H1 (cell line): Measurements from ENCODE around the gene POLR2I. TPM values are rescaled to one million over a fixed set of nuclear protein-coding genes. Genes with fewer than 3 reads are reported as not detected.

Source experiments
- CTCF ChIA-PET: fragments of 300-600 bp; sonication (Branson Sonifier 250); formaldehyde crosslinking; loops from one replicate; lab custom pipeline; 2021; ENCODE audit not compliant: partially characterized antibody; lab: Charles Lee
- POLR2A ChIA-PET: fragments of 300-600 bp; sonication (Branson Sonifier 250); formaldehyde crosslinking; loops from one replicate; lab custom pipeline; 2021; ENCODE audit warnings: inconsistent platforms; ENCODE audit not compliant: partially characterized antibody; lab: Charles Lee
- DNase-seq, 2 experiments: peaks; one replicate each; pipeline versions ENCODE4 v3.0.0 to v3.0.0-alpha.2; 2010 to 2022; ENCODE audit warnings: low spot score in 2 of 2, low read depth in 1 of 2, mixed read lengths in 1 of 2
- FAIRE-seq: peaks from 2 replicates; lab custom pipeline; 2011; peaks lifted over from hg19 to GRCh38; lab: Jason Lieb, UNC
- H2AFZ ChIP-seq: 2 replicates; pipeline ENCODE4 v1.8.1; 2012; ENCODE audit warnings: low read length, inconsistent platforms
- H2AK5ac ChIP-seq: 2 replicates; pipeline ENCODE4 v1.6.1; 2013; ENCODE audit warnings: low read depth, low read length
- H2BK120ac ChIP-seq: replicated peaks from 2 replicates; pipeline ENCODE3; 2013; ENCODE audit warnings: low read depth, low read length, inconsistent platforms
- H2BK12ac ChIP-seq: 2 replicates; pipeline ENCODE4 v1.6.1; 2013; ENCODE audit warnings: low read depth, low read length
- H2BK15ac ChIP-seq: 2 replicates; pipeline ENCODE4 v1.6.1; 2013; ENCODE audit warnings: low read length
- H2BK20ac ChIP-seq: 2 replicates; pipeline ENCODE4 v1.6.1; 2013; ENCODE audit warnings: low read length
- H2BK5ac ChIP-seq: 2 replicates; pipeline ENCODE4 v1.6.1; 2013; ENCODE audit warnings: low read depth, low read length
- H3K14ac ChIP-seq: 2 replicates; pipeline ENCODE4 v1.6.1; 2013; ENCODE audit warnings: inconsistent platforms; ENCODE audit not compliant: insufficient read length
- H3K18ac ChIP-seq: 2 replicates; pipeline ENCODE4 v1.6.1; 2013; ENCODE audit warnings: low read length; ENCODE audit errors: extremely low read depth
- H3K23ac ChIP-seq: 2 replicates; pipeline ENCODE4 v1.6.1; 2013; ENCODE audit warnings: inconsistent platforms; ENCODE audit not compliant: insufficient read length
- H3K23me2 ChIP-seq: 2 replicates; pipeline ENCODE4 v1.6.1; 2013; ENCODE audit warnings: low read depth, low read length
- H3K27ac ChIP-seq: 2 replicates; pipeline ENCODE4 v1.6.1; 2011; ENCODE audit warnings: low read depth, low read length, inconsistent platforms
- H3K27me3 ChIP-seq, 4 experiments: replicated peaks in 1 of 4; 1 replicate in 1 of 4; 2 replicates in 3 of 4; pipeline versions ENCODE4 v1.6.1 to v1.8.1; 2011 to 2013; ENCODE audit warnings: low read length in 3 of 4, mild to moderate bottlenecking in 3 of 4, inconsistent platforms in 2 of 4, mixed read lengths in 2 of 4, moderate library complexity in 1 of 4; ENCODE audit not compliant: control insufficient read depth in 3 of 4, insufficient read depth in 3 of 4; ENCODE audit errors: extremely low read depth in 1 of 4
- H3K36me3 ChIP-seq, 4 experiments: 2 replicates each; pipeline versions ENCODE4 v1.6.1 to v1.8.1; 2011 to 2013; ENCODE audit warnings: mild to moderate bottlenecking in 4 of 4, low read length in 3 of 4, moderate library complexity in 2 of 4, control low read depth in 1 of 4, inconsistent platforms in 1 of 4; ENCODE audit not compliant: insufficient read depth in 4 of 4, control insufficient read depth in 2 of 4
- H3K4ac ChIP-seq: replicated peaks from 2 replicates; pipeline ENCODE3; 2013; ENCODE audit warnings: low read length, low read depth, mixed read lengths, inconsistent platforms; ENCODE audit not compliant: insufficient read length
- H3K4me1 ChIP-seq, 4 experiments: replicated peaks in 1 of 4; 1 replicate in 1 of 4; 2 replicates in 3 of 4; pipeline versions ENCODE4 v1.6.1 to v1.8.1; 2011 to 2013; ENCODE audit warnings: low read length in 3 of 4, inconsistent platforms in 2 of 4, mixed read lengths in 1 of 4; ENCODE audit not compliant: insufficient read depth in 4 of 4, control insufficient read depth in 3 of 4
- H3K4me2 ChIP-seq, 2 experiments: 2 replicates each; pipeline versions ENCODE4 v1.6.1 to v1.8.1; 2011 to 2013; ENCODE audit warnings: low read depth in 2 of 2, low read length in 2 of 2, control low read depth in 1 of 2, inconsistent platforms in 1 of 2, mild to moderate bottlenecking in 1 of 2; ENCODE audit not compliant: insufficient read depth in 1 of 2
- H3K4me3 ChIP-seq, 4 experiments: fragments of 200-600, 300-600 bp in 1 of 4; sonication (generic), shearing (Covaris generic), sonication (Bioruptor Twin) in 1 of 4; 2 replicates each; pipeline versions ENCODE4 v1.5.1 to v1.8.1; 2011 to 2016; ENCODE audit warnings: low read length in 4 of 4, low read depth in 3 of 4, control low read depth in 2 of 4, inconsistent platforms in 2 of 4, mild to moderate bottlenecking in 2 of 4, mixed read lengths in 1 of 4, moderate library complexity in 1 of 4; ENCODE audit not compliant: insufficient read depth in 2 of 4; ENCODE audit errors: extremely low read depth in 1 of 4
- H3K56ac ChIP-seq: replicated peaks from 2 replicates; pipeline ENCODE3; 2013; ENCODE audit warnings: low read depth, mild to moderate bottlenecking, mixed read lengths, low read length, inconsistent platforms; ENCODE audit not compliant: insufficient read length
- H3K79me1 ChIP-seq: 2 replicates; pipeline ENCODE4 v1.6.1; 2013; ENCODE audit warnings: low read depth, low read length, control low read depth
- H3K79me2 ChIP-seq, 2 experiments: 2 replicates each; pipeline versions ENCODE4 v1.6.1 to v1.8.1; 2012 to 2013; ENCODE audit warnings: low read length in 2 of 2, mild to moderate bottlenecking in 2 of 2, inconsistent platforms in 1 of 2; ENCODE audit not compliant: insufficient read depth in 2 of 2, control insufficient read depth in 1 of 2
- H3K9ac ChIP-seq, 4 experiments: replicated peaks in 1 of 4; 1 replicate in 1 of 4; 2 replicates in 3 of 4; pipeline versions ENCODE4 v1.6.1 to v1.8.1; 2011 to 2013; ENCODE audit warnings: low read depth in 3 of 4, low read length in 3 of 4, control low read depth in 2 of 4, mild to moderate bottlenecking in 2 of 4, moderate library complexity in 2 of 4, inconsistent platforms in 1 of 4; ENCODE audit errors: extremely low read depth in 1 of 4
- H3K9me3 ChIP-seq, 2 experiments: 2 replicates each; pipeline versions ENCODE4 v1.6.1 to v1.8.1; 2012 to 2013; ENCODE audit warnings: mild to moderate bottlenecking in 2 of 2, moderate library complexity in 2 of 2, control low read depth in 1 of 2, inconsistent platforms in 1 of 2, low read depth in 1 of 2, low read length in 1 of 2, mixed read lengths in 1 of 2; ENCODE audit not compliant: insufficient read depth in 2 of 2
- H4K20me1 ChIP-seq, 2 experiments: replicated peaks in 1 of 2; 2 replicates each; pipeline versions ENCODE3 to v1.8.1; 2011 to 2013; ENCODE audit warnings: inconsistent platforms in 2 of 2, low read length in 2 of 2, mild to moderate bottlenecking in 1 of 2; ENCODE audit not compliant: insufficient read depth in 2 of 2, control insufficient read depth in 1 of 2
- H4K5ac ChIP-seq: 2 replicates; pipeline ENCODE4 v1.6.1; 2013; ENCODE audit warnings: low read length, low read depth, mixed read lengths, inconsistent platforms; ENCODE audit not compliant: insufficient read length
- H4K8ac ChIP-seq: 2 replicates; pipeline ENCODE4 v1.8.0; 2013; ENCODE audit warnings: mild to moderate bottlenecking, moderate library complexity, low read length, inconsistent platforms; ENCODE audit not compliant: insufficient read depth; ENCODE audit errors: extremely low read depth
- H4K91ac ChIP-seq: replicated peaks from 2 replicates; pipeline ENCODE3; 2013; ENCODE audit warnings: low read length, mixed read lengths, inconsistent platforms; ENCODE audit not compliant: insufficient read length
- CBX8 ChIP-seq: fragments of 300-800, 300-1000 bp; sonication (generic); IDR thresholded peaks from 2 replicates; pipeline ENCODE4 v1.7.1; 2016; ENCODE audit warnings: low read depth, low read length, borderline replicate concordance
- CEBPB ChIP-seq: IDR thresholded peaks from 2 replicates; pipeline ENCODE4 v1.6.1; 2012; ENCODE audit warnings: low read depth, low read length
- EGR1 ChIP-seq: IDR thresholded peaks from 2 replicates; pipeline ENCODE4 v1.6.1; 2011; ENCODE audit warnings: low read depth, low read length, borderline replicate concordance
- RBBP5 ChIP-seq: IDR thresholded peaks from 2 replicates; pipeline ENCODE4 v1.7.1; 2012; ENCODE audit warnings: low read depth, mild to moderate bottlenecking, inconsistent platforms, low read length, moderate library complexity, borderline replicate concordance
- SIN3A ChIP-seq, 2 experiments: IDR thresholded peaks in 1 of 2; conservative IDR thresholded peaks in 1 of 2; 2 replicates each; pipeline ENCODE4 v1.6.1; 2011 to 2012; ENCODE audit warnings: low read length in 2 of 2, improper control_type of control experiment in 1 of 2, low read depth in 1 of 2, mild to moderate bottlenecking in 1 of 2
- SIRT6 ChIP-seq: IDR thresholded peaks from one replicate; pipeline ENCODE4 v1.7.1; 2012; ENCODE audit warnings: low read length, inconsistent platforms
- SP1 ChIP-seq: IDR thresholded peaks from 2 replicates; pipeline ENCODE4 v1.6.1; 2011; ENCODE audit warnings: low read depth, low read length
- SRF ChIP-seq: IDR thresholded peaks from 2 replicates; pipeline ENCODE4 v1.6.1; 2011; ENCODE audit warnings: mild to moderate bottlenecking, low read depth, low read length, moderate library complexity
- SUZ12 ChIP-seq: fragments of 200-600 bp; sonication (generic); IDR thresholded peaks from 2 replicates; pipeline ENCODE4 v1.6.1; 2012; ENCODE audit warnings: mild to moderate bottlenecking, inconsistent platforms, low read length, moderate library complexity, mixed read lengths
- TCF12 ChIP-seq: IDR thresholded peaks from 2 replicates; pipeline ENCODE4 v1.6.1; 2011; ENCODE audit warnings: low read depth, mild to moderate bottlenecking, low read length
- WGBS, 2 experiments: shearing (Covaris generic) in 1 of 2; methylation state at CpG; one replicate each; pipeline versions ENCODE4 v1.1.6 to v1.1.7; 2013 to 2015; ENCODE audit warnings: low lambda C conversion rate in 2 of 2, mixed read lengths in 2 of 2, inconsistent platforms in 1 of 2, low coverage in 1 of 2, missing lambda C conversion rate in 1 of 2; ENCODE audit not compliant: insufficient replicate concordance in 2 of 2, insufficient coverage in 1 of 2, insufficient read length in 1 of 2; ENCODE audit errors: extremely low coverage in 1 of 2, missing lambda C conversion rate in 1 of 2; 5-methylcytosine and 5-hydroxymethylcytosine counted together
- polyA plus RNA-seq, 7 experiments: library from polyadenylated mRNA; depleted of rRNA in 3 of 7; stranded (reverse) in 5 of 7; unstranded in 2 of 7; fragments of >200 nt in 5 of 7; fragments of 200-250 nt in 2 of 7; gene quantifications; 1 replicate in 5 of 7; 2 replicates in 1 of 7; 4 replicates in 1 of 7; pipeline versions ENCODE4 v1.2.1 to v1.2.3, GENCODE V29; 2011 to 2013; ENCODE audit warnings: missing spikeins in 2 of 7, mixed read lengths in 2 of 7
- total RNA-seq: library from RNA; stranded (reverse); fragmentation: NEBNext Ultra II Directional; extraction: Animal tissue kit (Norgen Biotek cat#: 25700); gene quantifications from 2 replicates; pipeline ENCODE4 v1.2.1, GENCODE V29; 2021

Gene POLR2I
- total and polyA plus RNA-seq, 2 of the 8 experiments (the other 6 are each of a cell fraction or from before 2014, with no cell fraction given): 143 to 150 TPM

DNA sequence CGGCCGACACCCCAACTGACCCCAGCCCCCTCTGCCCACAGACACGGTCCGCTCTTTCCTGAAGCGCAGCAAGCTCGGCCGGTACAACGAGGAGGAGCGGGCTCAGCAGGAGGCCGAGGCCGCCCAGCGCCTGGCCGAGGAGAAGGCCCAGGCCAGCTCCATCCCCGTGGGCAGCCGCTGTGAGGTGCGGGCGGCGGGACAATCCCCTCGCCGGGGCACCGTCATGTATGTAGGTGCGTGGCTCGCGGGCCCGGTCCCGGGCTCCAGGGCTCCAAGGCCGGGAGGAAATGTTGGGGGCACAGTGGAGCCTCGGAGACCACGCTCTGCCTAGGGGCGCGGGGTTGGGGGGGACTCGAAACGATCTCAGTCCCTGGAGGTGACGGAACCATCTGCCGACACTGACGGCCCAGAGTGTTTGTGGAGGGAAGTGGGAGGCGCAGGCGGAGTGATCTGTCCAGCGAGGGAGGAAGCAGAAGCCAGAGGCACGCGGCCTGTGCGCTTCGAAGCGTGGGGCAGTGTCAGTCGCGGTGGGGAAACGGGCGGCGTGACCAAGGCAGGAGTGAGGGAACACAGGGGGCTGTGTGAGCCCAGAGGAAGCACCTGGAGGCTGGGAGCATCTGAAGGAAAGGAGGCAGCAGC lies 6.9 kb upstream of the POLR2I start:
- POLR2A ChIA-PET: interaction anchor here (1.5 kb wide), 1 partner anchor 8 kb away, joined by 3 read pairs; no protein-coding TSS in a partner anchor
- Histone ChIP-seq H3K79me1 (peaks cover 6% of the 10 kb centered on the region; the same call in 1 of the 2 replicates), H3K23me2 (no peaks in the 10 kb centered on the region), H3K14ac (no peak overlapping the region), H2BK120ac (no peak overlapping the region), H3K9me3 (no peaks in the 10 kb centered on the region), H3K36me3 (peaks cover 10 to 31% (median 25%) of the 10 kb centered on the region in 4 experiments; a peak in 7 of 8 replicates), H3K4me2 (no peak overlapping the region), H2AFZ (no peak overlapping the region), H3K9ac (no peak overlapping the region), H2BK5ac (no peak overlapping the region; the same call in 1 of the 2 replicates), H4K91ac (no peak overlapping the region), H4K8ac (0 out of 2 replicates have a peak overlapping the region, but pooled peaks have one; percentile 3), H3K4ac (no peak overlapping the region), H4K5ac (no peak overlapping the region), H3K79me2 (peaks cover 0 to 3% of the 10 kb centered on the region in 2 experiments; a peak in 1 of 4 replicates), H3K4me1 (peaks cover 0 to 7% (median under 1%) of the 10 kb centered on the region in 4 experiments; a peak in 4 of 7 replicates), H3K27ac (no peak overlapping the region; the same call in 1 of the 2 replicates), H4K20me1 (peaks cover 3 to 7% of the 10 kb centered on the region in 2 experiments), H3K56ac (no peak overlapping the region), H3K18ac (no peak overlapping the region), H2BK20ac (no peak overlapping the region), H3K4me3 (no peak overlapping the region), H3K27me3 (no peaks in the 10 kb centered on the region), H2BK15ac (no peak overlapping the region), H2BK12ac (no peak overlapping the region), H2AK5ac (no peak overlapping the region), H3K23ac (no peak overlapping the region)
- DNase-seq (no peak), FAIRE-seq (no peak)
- 93% methylated on average over 46 of the region's 49 CpGs; no CpG with 5 or more reads in 1 of the 2 experiments for WGBS, 2 experiments
- TF ChIP-seq SP1 (no peak), EGR1 (no peak), CEBPB (no peak), SRF (no peak), TCF12 (no peak), RBBP5 (no peak), SIN3A (conservative IDR thresholded peaks at IDR 0.05 in 1 of 2, IDR thresholded peaks at IDR 0.05 in 1 of 2; ENCODE audit: low read depth in 1 of 2, low read length in 2 of 2) (no peak), SIRT6 (no peak), CBX8 (no peak), SUZ12 (no peak)
- CTCF ChIA-PET: no interaction called here
